IMR-90 (cell line): Measurements from ENCODE around the gene LALBA. TPM values are rescaled to one million over a fixed set of nuclear protein-coding genes. Genes with fewer than 3 reads are reported as not detected.

Experiments used
- ATAC-seq: fragments of 200-7000 bp; cut with Tn5 transposase; 2 replicates; pipeline ENCODE4 v1.9.1; 2020; ENCODE audit warnings: low read depth, mild to moderate bottlenecking, moderate library complexity
- BruUV-seq: library from RNA; stranded (reverse); fragments of 400-500 nt; replicated peaks from 2 replicates; lab custom pipeline; 2021; lab: Mats Ljungman, UMichigan
- CTCF ChIA-PET: fragments of 300-600 bp; formaldehyde crosslinking; extraction: SDS; loops from one replicate; lab custom pipeline; 2021; ENCODE audit warnings: antibody characterized with exemption; lab: Yijun Ruan, JAX
- POLR2A ChIA-PET: fragments of 300-600 bp; sonication (Branson Sonifier 250); formaldehyde crosslinking; loops from one replicate; lab custom pipeline; 2022; ENCODE audit warnings: antibody characterized with exemption; ENCODE audit not compliant: unreplicated experiment; lab: Charles Lee
- DNase-seq: peaks from one replicate; pipeline ENCODE4 v3.0.0; 2013
- H2AFZ ChIP-seq: replicated peaks from 2 replicates; pipeline ENCODE3; 2013; ENCODE audit warnings: low read length, mild to moderate bottlenecking; ENCODE audit not compliant: poor library complexity
- H2AK5ac ChIP-seq: 2 replicates; pipeline ENCODE4 v1.6.1; 2013; ENCODE audit warnings: low read depth, low read length, inconsistent platforms
- H2AK9ac ChIP-seq: replicated peaks from 2 replicates; pipeline ENCODE3; 2013; ENCODE audit warnings: mild to moderate bottlenecking, low read depth, low read length, moderate library complexity; ENCODE audit not compliant: poor library complexity
- H2BK120ac ChIP-seq: 2 replicates; pipeline ENCODE4 v1.6.1; 2013; ENCODE audit warnings: low read depth, low read length, inconsistent platforms
- H2BK15ac ChIP-seq: 3 replicates; pipeline ENCODE4 v1.6.1; 2013; ENCODE audit warnings: low read depth, low read length, inconsistent platforms
- H2BK20ac ChIP-seq: 2 replicates; pipeline ENCODE4 v1.6.1; 2013; ENCODE audit warnings: low read depth, mild to moderate bottlenecking, inconsistent platforms, low read length, moderate library complexity
- H2BK5ac ChIP-seq: 2 replicates; pipeline ENCODE4 v1.6.1; 2013; ENCODE audit warnings: mild to moderate bottlenecking, low read depth, low read length, inconsistent platforms; ENCODE audit not compliant: poor library complexity, severe bottlenecking
- H3K14ac ChIP-seq: replicated peaks from 2 replicates; pipeline ENCODE4 v1.6.1; 2013; ENCODE audit warnings: low read depth, low read length, inconsistent platforms
- H3K18ac ChIP-seq: 2 replicates; pipeline ENCODE4 v1.6.1; 2013; ENCODE audit warnings: low read depth, low read length, control low read depth
- H3K23ac ChIP-seq: 2 replicates; pipeline ENCODE4 v1.6.1; 2013; ENCODE audit warnings: low read depth, low read length, inconsistent platforms
- H3K27ac ChIP-seq: 2 replicates; pipeline ENCODE4 v1.5.1; 2013; ENCODE audit warnings: mild to moderate bottlenecking, control low read depth, low read length; ENCODE audit not compliant: insufficient read depth
- H3K27me3 ChIP-seq: 2 replicates; pipeline ENCODE4 v1.6.1; 2013; ENCODE audit warnings: low read length; ENCODE audit not compliant: control insufficient read depth, insufficient read depth
- H3K36me3 ChIP-seq: 2 replicates; pipeline ENCODE4 v1.6.1; 2013; ENCODE audit warnings: low read length, mixed read lengths; ENCODE audit not compliant: control insufficient read depth, insufficient read depth
- H3K4ac ChIP-seq: 2 replicates; pipeline ENCODE4 v1.6.1; 2013; ENCODE audit warnings: low read depth, low read length, inconsistent platforms
- H3K4me1 ChIP-seq: 2 replicates; pipeline ENCODE4 v1.6.1; 2013; ENCODE audit warnings: low read length, mixed read lengths; ENCODE audit not compliant: control insufficient read depth, insufficient read depth
- H3K4me2 ChIP-seq: 2 replicates; pipeline ENCODE4 v1.6.1; 2013; ENCODE audit warnings: low read depth, mild to moderate bottlenecking, control low read depth, low read length, moderate library complexity
- H3K4me3 ChIP-seq: 2 replicates; pipeline ENCODE4 v1.5.1; 2013; ENCODE audit warnings: low read depth, mild to moderate bottlenecking, control low read depth, low read length, moderate library complexity; ENCODE audit not compliant: insufficient read depth
- H3K56ac ChIP-seq: 2 replicates; pipeline ENCODE4 v1.6.1; 2013; ENCODE audit warnings: low read length, inconsistent platforms; ENCODE audit not compliant: insufficient read depth; ENCODE audit errors: extremely low read depth
- H3K79me1 ChIP-seq, 2 experiments: 2 replicates each; pipeline ENCODE4 v1.6.1; 2013; ENCODE audit warnings: low read length in 2 of 2, inconsistent platforms in 1 of 2, low read depth in 1 of 2
- H3K9ac ChIP-seq: 2 replicates; pipeline ENCODE4 v1.6.1; 2013; ENCODE audit warnings: low read depth, low read length, control low read depth
- H3K9me1 ChIP-seq: 2 replicates; pipeline ENCODE4 v1.6.1; 2013; ENCODE audit warnings: low read length, inconsistent platforms; ENCODE audit not compliant: insufficient read depth
- H3K9me3 ChIP-seq: 2 replicates; pipeline ENCODE4 v1.6.1; 2013; ENCODE audit warnings: low read length; ENCODE audit not compliant: control insufficient read depth, insufficient read depth
- H4K20me1 ChIP-seq: 2 replicates; pipeline ENCODE4 v1.6.1; 2013; ENCODE audit warnings: low read length, inconsistent platforms; ENCODE audit not compliant: insufficient read depth
- H4K5ac ChIP-seq: 2 replicates; pipeline ENCODE4 v1.6.1; 2013; ENCODE audit warnings: mild to moderate bottlenecking, low read depth, low read length, control low read depth
- H4K8ac ChIP-seq, 2 experiments: 2 replicates each; pipeline ENCODE4 v1.6.1; 2013; ENCODE audit warnings: low read depth in 2 of 2, low read length in 2 of 2, control low read depth in 1 of 2, inconsistent platforms in 1 of 2
- H4K91ac ChIP-seq: 2 replicates; pipeline ENCODE4 v1.6.1; 2013; ENCODE audit warnings: low read depth, low read length, inconsistent platforms; ENCODE audit not compliant: insufficient read depth
- BHLHE40 ChIP-seq: fragments of 150-350 bp; IDR thresholded peaks from 2 replicates; pipeline ENCODE4 v1.6.1; 2016; ENCODE audit warnings: mild to moderate bottlenecking, low read depth, low read length
- CEBPB ChIP-seq: IDR thresholded peaks from 2 replicates; pipeline ENCODE4 v1.6.1; 2012; ENCODE audit warnings: low read depth, low read length, improper control_type of control experiment
- CHD1 ChIP-seq: IDR thresholded peaks from 2 replicates; pipeline ENCODE4 v1.6.1; 2012; ENCODE audit warnings: low read depth, low read length, improper control_type of control experiment
- CTCF ChIP-seq: conservative IDR thresholded peaks from 2 replicates; pipeline ENCODE4 v1.5.1; 2012; ENCODE audit warnings: mild to moderate bottlenecking, low read depth, low read length, improper control_type of control experiment
- FOS ChIP-seq: fragments of 150-350 bp; IDR thresholded peaks from 2 replicates; pipeline ENCODE4 v1.6.1; 2016; ENCODE audit warnings: low read depth, low read length
- MAFK ChIP-seq: IDR thresholded peaks from 2 replicates; pipeline ENCODE4 v1.6.1; 2012; ENCODE audit warnings: low read depth, low read length, improper control_type of control experiment
- MAZ ChIP-seq: IDR thresholded peaks from 2 replicates; pipeline ENCODE4 v1.6.1; 2012; ENCODE audit warnings: low read depth, mild to moderate bottlenecking, low read length, improper control_type of control experiment, moderate library complexity, borderline replicate concordance
- MXI1 ChIP-seq: IDR thresholded peaks from 2 replicates; pipeline ENCODE4 v1.6.1; 2012; ENCODE audit warnings: low read depth, mild to moderate bottlenecking, low read length, moderate library complexity, borderline replicate concordance
- NFE2L2 ChIP-seq: fragments of 150-350 bp; IDR thresholded peaks from 2 replicates; pipeline ENCODE4 v1.6.1; 2016; ENCODE audit warnings: low read depth, mild to moderate bottlenecking, low read length
- POLR2A ChIP-seq: IDR thresholded peaks from 2 replicates; pipeline ENCODE4 v1.6.1; 2012; ENCODE audit warnings: mild to moderate bottlenecking, low read depth, low read length
- RAD21 ChIP-seq: IDR thresholded peaks from 2 replicates; pipeline ENCODE4 v1.6.1; 2012; ENCODE audit warnings: low read length, improper control_type of control experiment
- RCOR1 ChIP-seq: IDR thresholded peaks from 2 replicates; pipeline ENCODE4 v1.6.1; 2012; ENCODE audit warnings: mild to moderate bottlenecking, low read length, improper control_type of control experiment; ENCODE audit not compliant: insufficient replicate concordance
- RFX5 ChIP-seq: IDR thresholded peaks from 2 replicates; pipeline ENCODE4 v1.8.0; 2012; ENCODE audit warnings: low read depth, mild to moderate bottlenecking, low read length, moderate library complexity
- WGBS, 2 experiments: methylation state at CpG; one replicate each; pipeline versions ENCODE4 v1.1.5 to v1.1.7; 2013; ENCODE audit warnings: missing lambda C conversion rate in 2 of 2; ENCODE audit not compliant: insufficient read length in 1 of 2; ENCODE audit errors: extremely low coverage in 2 of 2; 5-methylcytosine and 5-hydroxymethylcytosine counted together
- dilution Hi-C: fragments of 300-500 bp; cut with HindIII; formaldehyde crosslinking; loops from one replicate; pipeline ENCODE4 v1.14.3; 2018; ENCODE audit warnings: low sequenced_read_pairs; ENCODE audit not compliant: unreplicated experiment
- in situ Hi-C: fragments of 300-500 bp; cut with MboI; formaldehyde crosslinking; loops from 3 replicates; pipeline ENCODE4 v1.14.3; 2019; ENCODE audit warnings: low sequenced_read_pairs, inconsistent platforms, mixed read lengths
- intact Hi-C: fragments of 100-400 bp; cut with micrococcal nuclease; formaldehyde crosslinking; loops from 2 replicates; pipeline ENCODE4 v1.10.0; 2022
- polyA plus RNA-seq, 3 experiments: library from polyadenylated mRNA; depleted of rRNA; stranded (reverse); fragments of >200 nt; gene quantifications; 2 replicates each; pipeline ENCODE4 v1.2.3, GENCODE V29; 2012; ENCODE audit warnings: low replicate concordance in 1 of 3
- total RNA-seq: library from RNA; depleted of rRNA; stranded (reverse); fragments of >200 nt; gene quantifications from 2 replicates; pipeline ENCODE4 v1.2.3, GENCODE V29; 2012
- TF ChIP-seq, protein P1 (sequence below): fragments of 150-350 bp; IDR thresholded peaks from 2 replicates; pipeline ENCODE4 v1.6.1; 2016; ENCODE audit warnings: low read depth, mild to moderate bottlenecking, low read length, moderate library complexity, borderline replicate concordance
- TF ChIP-seq, protein P2 (sequence below): fragments of 150-350 bp; IDR thresholded peaks from 2 replicates; pipeline ENCODE4 v1.6.1; 2017; ENCODE audit warnings: mild to moderate bottlenecking, antibody characterized with exemption, low read length, low read depth

The LALBA gene
- total and polyA plus RNA-seq, 2 of the 4 experiments (the other 2 are of a cell fraction), result not detected

DNA sequence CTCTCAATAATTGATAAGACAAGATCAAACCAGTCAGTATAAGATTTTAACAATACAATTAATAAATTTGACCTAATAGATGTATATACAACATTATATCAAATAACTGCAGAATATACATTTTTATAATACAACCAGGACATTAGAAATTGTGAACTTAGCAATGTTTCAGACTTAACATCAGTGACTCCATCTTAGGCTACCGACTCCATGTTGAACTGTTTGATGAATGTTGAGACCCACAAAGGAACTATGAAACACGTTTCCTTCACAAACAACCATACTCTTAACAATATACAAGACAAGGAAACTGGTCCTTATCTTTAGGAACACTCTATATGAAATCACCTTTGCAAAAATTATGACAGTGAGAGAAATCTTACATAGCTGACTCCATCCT is 13.9 kb upstream of the LALBA start:
- H2AK5ac ChIP-seq, result no peak overlapping the region
- TF ChIP-seq, protein P1, sequence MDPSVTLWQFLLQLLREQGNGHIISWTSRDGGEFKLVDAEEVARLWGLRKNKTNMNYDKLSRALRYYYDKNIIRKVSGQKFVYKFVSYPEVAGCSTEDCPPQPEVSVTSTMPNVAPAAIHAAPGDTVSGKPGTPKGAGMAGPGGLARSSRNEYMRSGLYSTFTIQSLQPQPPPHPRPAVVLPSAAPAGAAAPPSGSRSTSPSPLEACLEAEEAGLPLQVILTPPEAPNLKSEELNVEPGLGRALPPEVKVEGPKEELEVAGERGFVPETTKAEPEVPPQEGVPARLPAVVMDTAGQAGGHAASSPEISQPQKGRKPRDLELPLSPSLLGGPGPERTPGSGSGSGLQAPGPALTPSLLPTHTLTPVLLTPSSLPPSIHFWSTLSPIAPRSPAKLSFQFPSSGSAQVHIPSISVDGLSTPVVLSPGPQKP, result no peak
- no peak for TF ChIP-seq RFX5
- TF ChIP-seq CTCF, result no peak
- TF ChIP-seq NFE2L2, result no peak
- TF ChIP-seq, protein P2, sequence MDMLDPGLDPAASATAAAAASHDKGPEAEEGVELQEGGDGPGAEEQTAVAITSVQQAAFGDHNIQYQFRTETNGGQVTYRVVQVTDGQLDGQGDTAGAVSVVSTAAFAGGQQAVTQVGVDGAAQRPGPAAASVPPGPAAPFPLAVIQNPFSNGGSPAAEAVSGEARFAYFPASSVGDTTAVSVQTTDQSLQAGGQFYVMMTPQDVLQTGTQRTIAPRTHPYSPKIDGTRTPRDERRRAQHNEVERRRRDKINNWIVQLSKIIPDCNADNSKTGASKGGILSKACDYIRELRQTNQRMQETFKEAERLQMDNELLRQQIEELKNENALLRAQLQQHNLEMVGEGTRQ, result no peak
- TF ChIP-seq CHD1, result no peak
- TF ChIP-seq RAD21, result no peak
- no peak for TF ChIP-seq CEBPB
- TF ChIP-seq BHLHE40, result no peak
- TF ChIP-seq POLR2A, result no peak
- no peak for TF ChIP-seq MAFK
- TF ChIP-seq MXI1, result no peak
- no peak for TF ChIP-seq RCOR1
- no peak for TF ChIP-seq FOS
- no peak for TF ChIP-seq MAZ
- H4K8ac ChIP-seq, result no peak overlapping the region
- H3K9me1 ChIP-seq, result no peaks in the 10 kb centered on the region
- no peak overlapping the region for H2BK5ac ChIP-seq
- H2AK9ac ChIP-seq, result no peak overlapping the region
- intact Hi-C loops, result no loop called here
- no peak overlapping the region for H3K9ac ChIP-seq
- H2AFZ ChIP-seq, result no peak overlapping the region
- no peak overlapping the region for H3K4ac ChIP-seq
- dilution Hi-C loops, result no loop called here
- in situ Hi-C loops, result no loop called here
- H3K18ac ChIP-seq, result no peak overlapping the region
- POLR2A ChIA-PET, result no interaction called here
- no TSS peak for BruUV-seq
- DNase-seq, result no peak
- H4K91ac ChIP-seq, result no peak overlapping the region
- ATAC-seq, result no peak
- no peaks in the 10 kb centered on the region for H3K27me3 ChIP-seq
- H4K20me1 ChIP-seq, result no peaks in the 10 kb centered on the region
- no peak overlapping the region for H2BK20ac ChIP-seq
- no CpG with 5 or more reads among the region's 2 CpGs for WGBS, 2 experiments
- no peak overlapping the region for H2BK15ac ChIP-seq
- H3K4me1 ChIP-seq, result no peaks in the 10 kb centered on the region
- no peak overlapping the region for H3K27ac ChIP-seq
- no peaks in the 10 kb centered on the region for H3K36me3 ChIP-seq
- no peaks in the 10 kb centered on the region for H3K9me3 ChIP-seq
- H2BK120ac ChIP-seq, result no peak overlapping the region
- H3K56ac ChIP-seq, result no peak overlapping the region
- CTCF ChIA-PET, result interaction anchor here (1.6 kb wide), 1 partner anchor 43 kb away, joined by 3 read pairs; no protein-coding TSS in a partner anchor
- no peaks in the 10 kb centered on the region for H3K79me1 ChIP-seq
- no peak overlapping the region for H4K5ac ChIP-seq
- H3K4me3 ChIP-seq, result no peak overlapping the region
- no peak overlapping the region for H3K14ac ChIP-seq
- H3K4me2 ChIP-seq, result no peak overlapping the region
- H3K23ac ChIP-seq, result no peak overlapping the region
